Mesenchymal stem cell (in vitro differentiated cells and primary cell): Measurements from ENCODE around the gene GCHFR.

Experiments
- DNase-seq: peaks from one replicate; pipeline ENCODE4 v3.0.0-alpha.2; 2013
- H2AFZ ChIP-seq: one replicate; pipeline ENCODE4 v1.6.1; 2013; ENCODE audit warnings: low read depth, mild to moderate bottlenecking, control low read depth, inconsistent platforms, low read length, moderate library complexity
- H2AK5ac ChIP-seq: 2 replicates; pipeline ENCODE4 v1.6.1; 2013; ENCODE audit warnings: low read length, moderate library complexity, mild to moderate bottlenecking, inconsistent platforms; ENCODE audit not compliant: severe bottlenecking
- H2BK120ac ChIP-seq: one replicate; pipeline ENCODE4 v1.6.1; 2013; ENCODE audit warnings: low read depth, mild to moderate bottlenecking, inconsistent platforms, low read length, moderate library complexity
- H2BK12ac ChIP-seq, 2 experiments: one replicate each; pipeline ENCODE4 v1.6.1; 2013; ENCODE audit warnings: inconsistent platforms in 2 of 2, low read length in 2 of 2, mild to moderate bottlenecking in 2 of 2, moderate library complexity in 2 of 2, control low read depth in 1 of 2
- H2BK15ac ChIP-seq: one replicate; pipeline ENCODE4 v1.6.1; 2013; ENCODE audit warnings: mild to moderate bottlenecking, low read depth, inconsistent platforms; ENCODE audit not compliant: poor library complexity, severe bottlenecking
- H2BK5ac ChIP-seq: 2 replicates; pipeline ENCODE4 v1.6.1; 2013; ENCODE audit warnings: low read depth, mild to moderate bottlenecking, low read length, control low read depth, inconsistent platforms; ENCODE audit not compliant: poor library complexity, severe bottlenecking
- H3K14ac ChIP-seq, 2 experiments: one replicate each; pipeline ENCODE4 v1.6.1; 2013; ENCODE audit warnings: inconsistent platforms in 2 of 2, low read length in 2 of 2, control low read depth in 1 of 2, mild to moderate bottlenecking in 1 of 2, moderate library complexity in 1 of 2
- H3K18ac ChIP-seq, 2 experiments: one replicate each; pipeline ENCODE4 v1.6.1; 2013; ENCODE audit warnings: inconsistent platforms in 2 of 2, low read length in 2 of 2, control low read depth in 1 of 2, low read depth in 1 of 2, mild to moderate bottlenecking in 1 of 2
- H3K23ac ChIP-seq, 2 experiments: one replicate each; pipeline ENCODE4 v1.6.1; 2013; ENCODE audit warnings: inconsistent platforms in 2 of 2, low read length in 2 of 2, mild to moderate bottlenecking in 2 of 2, moderate library complexity in 2 of 2, control low read depth in 1 of 2
- H3K27ac ChIP-seq: 2 replicates; pipeline ENCODE4 v1.5.1; 2013; ENCODE audit warnings: mild to moderate bottlenecking, moderate library complexity, low read length, control low read depth, inconsistent platforms; ENCODE audit not compliant: poor library complexity, severe bottlenecking
- H3K27me3 ChIP-seq, 2 experiments: 2 replicates each; pipeline versions ENCODE4 v1.6.1 to v1.7.0; 2013; ENCODE audit warnings: low read length in 2 of 2, mild to moderate bottlenecking in 2 of 2, moderate library complexity in 2 of 2, control low read depth in 1 of 2, inconsistent platforms in 1 of 2; ENCODE audit not compliant: control insufficient read depth in 1 of 2, insufficient read depth in 1 of 2
- H3K36me3 ChIP-seq, 2 experiments: 2 replicates each; pipeline versions ENCODE4 v1.6.1 to v1.7.0; 2013; ENCODE audit warnings: low read length in 2 of 2, control low read depth in 1 of 2, inconsistent platforms in 1 of 2, low read depth in 1 of 2, mild to moderate bottlenecking in 1 of 2; ENCODE audit not compliant: insufficient read depth in 2 of 2, control insufficient read depth in 1 of 2
- H3K4ac ChIP-seq, 2 experiments: one replicate each; pipeline ENCODE4 v1.6.1; 2013; ENCODE audit warnings: inconsistent platforms in 2 of 2, low read length in 2 of 2, mild to moderate bottlenecking in 2 of 2, moderate library complexity in 2 of 2, control low read depth in 1 of 2, low read depth in 1 of 2
- H3K4me1 ChIP-seq: 2 replicates; pipeline ENCODE4 v1.6.1; 2013; ENCODE audit warnings: low read depth, low read length, control low read depth; ENCODE audit not compliant: control insufficient read depth, insufficient read depth
- H3K4me2 ChIP-seq: 2 replicates; pipeline ENCODE4 v1.6.1; 2013; ENCODE audit warnings: low read length, mild to moderate bottlenecking, inconsistent platforms; ENCODE audit not compliant: poor library complexity, severe bottlenecking
- H3K4me3 ChIP-seq, 2 experiments: 2 replicates each; pipeline versions ENCODE4 v1.5.1 to v1.7.0; 2013; ENCODE audit warnings: low read length in 2 of 2, mild to moderate bottlenecking in 2 of 2, control low read depth in 1 of 2, low read depth in 1 of 2; ENCODE audit not compliant: insufficient read depth in 1 of 2
- H3K79me1 ChIP-seq: replicated peaks from 2 replicates; pipeline ENCODE4 v1.6.1; 2013; ENCODE audit warnings: mild to moderate bottlenecking, control low read depth, low read length, inconsistent platforms; ENCODE audit not compliant: poor library complexity, severe bottlenecking
- H3K9ac ChIP-seq: 2 replicates; pipeline ENCODE4 v1.7.0; 2013; ENCODE audit warnings: mild to moderate bottlenecking, low read length, moderate library complexity
- H3K9me3 ChIP-seq: 2 replicates; pipeline ENCODE4 v1.7.0; 2013; ENCODE audit warnings: mild to moderate bottlenecking, low read length; ENCODE audit not compliant: control insufficient read depth
- H4K8ac ChIP-seq: one replicate; pipeline ENCODE4 v1.6.1; 2013; ENCODE audit warnings: inconsistent platforms, mild to moderate bottlenecking, low read length, moderate library complexity
- H4K91ac ChIP-seq: one replicate; pipeline ENCODE4 v1.6.1; 2013; ENCODE audit warnings: mild to moderate bottlenecking, low read length, inconsistent platforms
- WGBS: methylation state at CpG from one replicate; pipeline ENCODE4 v1.1.7; 2013; ENCODE audit warnings: mixed read lengths; 5-methylcytosine and 5-hydroxymethylcytosine counted together

Gene GCHFR

DNA sequence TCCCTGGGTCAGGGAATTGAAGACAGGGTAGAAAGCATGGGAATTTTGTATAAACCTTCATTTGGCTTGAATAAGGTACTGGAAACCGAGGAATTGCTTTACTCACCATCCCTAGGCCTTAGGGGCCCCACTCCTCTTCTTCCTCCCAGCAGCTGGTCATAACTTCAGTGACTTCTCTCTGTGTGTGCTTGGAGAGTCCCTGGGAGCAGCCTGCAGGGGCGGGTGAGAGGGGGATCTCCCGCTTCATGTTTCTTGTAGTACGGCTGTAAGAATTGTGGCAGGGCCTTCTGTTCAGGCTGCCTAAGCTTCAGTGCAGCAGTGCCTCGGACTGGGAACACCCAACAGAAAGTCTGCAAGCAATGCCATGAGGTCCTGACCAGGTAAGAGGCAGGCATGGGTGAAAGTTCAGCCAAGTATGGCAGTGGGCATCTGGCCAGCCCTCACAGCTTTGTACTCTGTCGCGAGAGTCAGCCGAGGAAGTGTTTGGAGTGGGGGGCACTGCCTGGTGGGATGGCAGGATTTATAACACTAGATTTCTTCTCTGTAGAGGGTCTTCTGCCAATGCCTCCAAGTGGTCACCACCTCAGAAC is 45.1 kb downstream of the GCHFR start:
- no peak overlapping the region for H3K23ac ChIP-seq
- no peak overlapping the region for H4K8ac ChIP-seq
- H3K4me1 ChIP-seq: peaks cover 11% of the 10 kb centered on the region
- H2AFZ ChIP-seq: no peak overlapping the region
- no peak overlapping the region for H2BK120ac ChIP-seq
- DNase-seq: no peak
- H3K79me1 ChIP-seq: peaks cover 22% of the 10 kb centered on the region
- WGBS: 89% methylated on average over 7 of the region's 8 CpGs
- H3K27ac ChIP-seq: no peak overlapping the region
- no peak overlapping the region for H2AK5ac ChIP-seq
- H2BK12ac ChIP-seq: no peak overlapping the region
- H3K36me3 ChIP-seq: peaks cover 27 to 40% of the 10 kb centered on the region in 2 experiments
- no peaks in the 10 kb centered on the region for H3K27me3 ChIP-seq
- no peak overlapping the region for H3K4me2 ChIP-seq
- no peak overlapping the region for H2BK5ac ChIP-seq
- H4K91ac ChIP-seq: no peak overlapping the region
- no peaks in the 10 kb centered on the region for H3K9me3 ChIP-seq
- H3K14ac ChIP-seq: no peak overlapping the region
- no peak overlapping the region for H3K18ac ChIP-seq
- no peak overlapping the region for H3K4ac ChIP-seq
- peak overlapping the region in 1 of 2 experiments; percentile 95 for H3K4me3 ChIP-seq
- H2BK15ac ChIP-seq: no peak overlapping the region
- H3K9ac ChIP-seq: peak overlapping the region; percentile 94

DNA sequence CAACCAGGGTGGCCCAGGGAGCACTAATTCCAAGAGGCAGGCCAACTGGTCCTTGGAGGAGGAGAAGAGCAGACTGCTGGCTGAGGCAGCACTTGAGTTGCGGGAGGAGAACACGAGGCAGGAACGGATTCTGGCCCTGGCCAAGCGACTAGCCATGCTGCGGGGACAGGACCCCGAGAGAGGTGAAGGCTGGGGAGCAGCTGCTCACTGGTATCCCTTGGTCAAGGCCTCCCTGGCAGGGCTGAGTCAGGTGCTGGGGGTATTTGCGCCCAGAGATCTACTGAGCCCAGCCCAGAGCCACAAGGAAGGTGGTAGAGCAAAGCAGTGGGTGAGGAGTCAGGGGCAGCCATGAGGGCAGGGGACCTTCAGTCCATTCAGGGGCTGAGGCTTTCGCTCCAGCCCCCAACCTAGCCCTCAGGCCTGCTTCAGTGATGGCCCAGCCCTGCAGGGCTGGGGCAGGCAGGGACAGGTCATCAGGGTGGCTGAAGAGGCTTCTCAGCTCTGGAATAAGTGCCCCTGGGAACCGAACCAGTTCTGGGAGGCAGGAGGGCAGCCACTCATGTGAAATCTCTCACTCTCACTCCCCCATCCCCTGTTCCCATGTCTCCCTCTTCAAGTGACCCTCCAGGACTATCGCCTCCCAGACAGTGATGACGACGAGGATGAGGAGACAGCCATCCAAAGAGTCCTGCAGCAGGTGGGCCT is 49.0 kb downstream of the GCHFR start:
- no peak overlapping the region for H3K4me3 ChIP-seq
- no peak overlapping the region for H3K4me2 ChIP-seq
- 97% methylated on average over 12 of the region's 12 CpGs for WGBS
- no peak overlapping the region for H2BK120ac ChIP-seq
- no peak overlapping the region for H3K9ac ChIP-seq
- H2AK5ac ChIP-seq: no peak overlapping the region
- no peaks in the 10 kb centered on the region for H3K27me3 ChIP-seq
- no peak overlapping the region for H2BK5ac ChIP-seq
- H3K27ac ChIP-seq: no peak overlapping the region
- no peak overlapping the region for H3K18ac ChIP-seq
- no peak overlapping the region for H2BK12ac ChIP-seq
- H3K14ac ChIP-seq: no peak overlapping the region
- H3K23ac ChIP-seq: no peak overlapping the region
- H3K4me1 ChIP-seq: peaks cover 9% of the 10 kb centered on the region
- no peak overlapping the region for H3K4ac ChIP-seq
- no peak overlapping the region for H2AFZ ChIP-seq
- no peaks in the 10 kb centered on the region for H3K9me3 ChIP-seq
- H3K36me3 ChIP-seq: peaks cover 36 to 55% of the 10 kb centered on the region in 2 experiments
- H3K79me1 ChIP-seq: peaks cover 19% of the 10 kb centered on the region
- H2BK15ac ChIP-seq: no peak overlapping the region
- no peak overlapping the region for H4K8ac ChIP-seq
- DNase-seq: no peak
- H4K91ac ChIP-seq: no peak overlapping the region

DNA sequence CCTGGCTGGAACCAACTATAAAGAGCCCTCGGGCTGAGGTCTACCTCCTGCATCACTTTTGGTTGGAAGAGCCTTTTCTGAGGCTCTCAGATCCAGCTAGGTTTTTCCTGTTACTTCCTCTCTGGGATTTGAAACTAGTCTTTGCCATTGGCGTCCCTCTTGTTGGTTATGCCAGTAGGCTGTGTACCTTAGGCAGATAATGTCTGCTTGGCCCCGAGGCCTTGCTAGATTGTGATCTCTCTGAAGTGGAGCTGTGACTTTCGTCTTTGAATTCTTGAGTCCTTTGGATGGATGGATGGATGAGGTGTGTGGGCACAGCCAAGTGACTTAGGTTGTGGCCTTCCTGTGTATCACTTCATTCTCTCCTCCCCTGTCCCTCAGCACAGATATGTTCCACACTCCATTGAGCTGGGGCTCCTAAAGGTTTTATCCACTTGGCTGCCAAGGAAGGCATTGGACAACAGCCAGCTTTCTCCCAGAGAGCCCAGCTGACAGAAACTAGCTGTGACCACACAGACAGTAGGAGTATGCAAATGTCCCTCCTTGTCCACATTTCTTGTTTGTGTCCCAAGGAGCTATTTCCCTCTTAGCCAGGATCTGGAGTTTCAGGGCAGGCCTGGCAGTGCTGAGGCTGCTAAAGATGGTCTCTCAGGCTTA is 51.3 kb downstream of the GCHFR start:
- H2AFZ ChIP-seq: no peak overlapping the region
- WGBS: 97% methylated on average over 3 of the region's 4 CpGs

More for the DNA sequence above, 51.3 kb downstream of the GCHFR start:
- Histone ChIP-seq H2BK5ac (no peak overlapping the region), H2AK5ac (no peak overlapping the region), H3K9me3 (no peaks in the 10 kb centered on the region), H3K27ac (no peak overlapping the region), H3K79me1 (no peaks in the 10 kb centered on the region), H3K14ac (no peak overlapping the region), H3K36me3 (peaks cover 29 to 48% of the 10 kb centered on the region in 2 experiments), H3K4ac (no peak overlapping the region), H3K4me1 (no peaks in the 10 kb centered on the region), H3K18ac (no peak overlapping the region), H3K4me2 (no peak overlapping the region), H3K23ac (no peak overlapping the region), H3K9ac (no peak overlapping the region), H2BK120ac (no peak overlapping the region), H2BK15ac (no peak overlapping the region), H4K8ac (no peak overlapping the region), H3K27me3 (no peaks in the 10 kb centered on the region), H2BK12ac (no peak overlapping the region), H4K91ac (no peak overlapping the region), H3K4me3 (no peak overlapping the region)
- DNase-seq: no peak
